HepG2 (cell line): ENCODE data around the gene APOM. TPM values are rescaled to one million over a fixed set of nuclear protein-coding genes. Genes with fewer than 3 reads are reported as not detected.
A peak's percentile ranks its signal among the peaks of the same experiment; 100 is the strongest.

Experiments used
- BHLHE40 ChIP-seq: IDR thresholded peaks from 2 replicates; pipeline ENCODE4 v1.6.1; 2011; ENCODE audit warnings: low read length, improper control_type of control experiment
- ELF3 ChIP-seq: IDR thresholded peaks from 2 replicates; pipeline ENCODE4 v1.6.1; 2016; ENCODE audit warnings: missing genetic modification reagents, missing compliant biosample characterization
- FIP1L1 ChIP-seq: fragments of 200-400 bp; formaldehyde crosslinking; IDR thresholded peaks from 2 replicates; pipeline ENCODE4 v1.6.1; 2018; ENCODE audit warnings: low read depth, mild to moderate bottlenecking, low read length, moderate library complexity, borderline replicate concordance; ENCODE audit not compliant: insufficient read depth
- GTF2F1 ChIP-seq: fragments of 150-350 bp; IDR thresholded peaks from 2 replicates; pipeline ENCODE4 v1.6.1; 2014; ENCODE audit warnings: low read length
- HES4 ChIP-seq: sonication (generic); formaldehyde crosslinking; IDR thresholded peaks from 2 replicates; pipeline ENCODE4 v1.9.0; 2021; ENCODE audit warnings: mild to moderate bottlenecking, missing genetic modification reagents, borderline replicate concordance
- MAZ ChIP-seq, 2 experiments: sonication (generic) in 1 of 2; formaldehyde crosslinking in 1 of 2; IDR thresholded peaks; 2 replicates each; pipeline versions ENCODE4 v1.5.0 to v1.6.1; 2012 to 2020; ENCODE audit warnings: low read depth in 2 of 2, mild to moderate bottlenecking in 2 of 2, borderline replicate concordance in 1 of 2, improper control_type of control experiment in 1 of 2, low read length in 1 of 2, missing genetic modification reagents in 1 of 2, moderate library complexity in 1 of 2
- MIER3 ChIP-seq: IDR thresholded peaks from 2 replicates; pipeline ENCODE4 v1.6.1; 2016; ENCODE audit warnings: missing compliant biosample characterization, borderline replicate concordance
- MTF1 ChIP-seq: sonication (generic); formaldehyde crosslinking; IDR thresholded peaks from 2 replicates; pipeline ENCODE4 v1.5.0; 2020; ENCODE audit warnings: missing genetic modification reagents
- NRL ChIP-seq: sonication (generic); formaldehyde crosslinking; IDR thresholded peaks from 2 replicates; pipeline ENCODE4 v1.5.0; 2020; ENCODE audit warnings: missing genetic modification reagents, mild to moderate bottlenecking, moderate library complexity, borderline replicate concordance
- PHB2 ChIP-seq: fragments of 450-650 bp; IDR thresholded peaks from 2 replicates; pipeline ENCODE4 v1.6.1; 2018; ENCODE audit not compliant: partially characterized antibody
- PLRG1 ChIP-seq: fragments of 450-650 bp; conservative IDR thresholded peaks from 2 replicates; pipeline ENCODE4 v1.6.1; 2016
- POLR2A ChIP-seq, 2 experiments: IDR thresholded peaks; 2 replicates each; pipeline ENCODE4 v1.6.1; 2011; ENCODE audit warnings: low read depth in 2 of 2, low read length in 2 of 2, mild to moderate bottlenecking in 1 of 2, moderate library complexity in 1 of 2; ENCODE audit not compliant: insufficient read depth in 1 of 2
- RARG ChIP-seq: sonication (generic); formaldehyde crosslinking; IDR thresholded peaks from 2 replicates; pipeline ENCODE4 v1.4.0; 2020; ENCODE audit warnings: low read depth, mild to moderate bottlenecking, missing genetic modification reagents
- SSRP1 ChIP-seq: IDR thresholded peaks from 2 replicates; pipeline ENCODE4 v1.6.1; 2016; ENCODE audit warnings: control low read depth
- TMF1 ChIP-seq: sonication (generic); formaldehyde crosslinking; IDR thresholded peaks from 2 replicates; pipeline ENCODE4 v1.8.1; 2022; ENCODE audit warnings: low read depth, missing genetic modification reagents
- ZFP90 ChIP-seq: sonication (generic); formaldehyde crosslinking; IDR thresholded peaks from 2 replicates; pipeline ENCODE4 v1.8.0; 2022; ENCODE audit warnings: missing genetic modification reagents, mild to moderate bottlenecking, inconsistent platforms, borderline replicate concordance
- ZNF24 ChIP-seq: fragments of 450-650 bp; IDR thresholded peaks from 2 replicates; pipeline ENCODE4 v1.6.1; 2017; ENCODE audit warnings: antibody characterized with exemption, mild to moderate bottlenecking
- ZNF530 ChIP-seq: sonication (generic); formaldehyde crosslinking; IDR thresholded peaks from 2 replicates; pipeline ENCODE4 v1.5.0; 2020; ENCODE audit warnings: low read depth, mild to moderate bottlenecking, missing genetic modification reagents
- polyA plus RNA-seq, 8 experiments: library from polyadenylated mRNA; depleted of rRNA in 3 of 8; stranded (reverse) in 7 of 8; unstranded in 1 of 8; fragments of >200 nt; fragmentation: Illumina TruSeq in 4 of 8; extraction: Trizol in 4 of 8; gene quantifications; 2 replicates each; pipeline versions ENCODE4 v1.2.1 to v1.2.3, GENCODE V29; 2011 to 2016; ENCODE audit warnings: low read depth in 4 of 8, missing spikeins in 1 of 8, mixed read lengths in 1 of 8; ENCODE audit not compliant: insufficient read depth in 1 of 8
- total RNA-seq, 5 experiments: library from RNA; depleted of rRNA; stranded (reverse); fragments of >200 nt; fragmentation: Illumina TruSeq; extraction: Trizol; gene quantifications; 2 replicates each; pipeline ENCODE4 v1.2.3, GENCODE V29; 2016; ENCODE audit warnings: low read depth in 1 of 5
- TF ChIP-seq, protein P1 (sequence below): IDR thresholded peaks from 2 replicates; pipeline ENCODE4 v1.6.1; 2016; ENCODE audit warnings: low read depth, control low read depth
- TF ChIP-seq, protein P2 (sequence below): sonication (generic); formaldehyde crosslinking; IDR thresholded peaks from 2 replicates; pipeline ENCODE4 v1.5.0; 2020; ENCODE audit warnings: missing genetic modification reagents, mild to moderate bottlenecking, borderline replicate concordance
- TF ChIP-seq, protein P3 (sequence below): sonication (generic); formaldehyde crosslinking; IDR thresholded peaks from 2 replicates; pipeline ENCODE4 v1.4.0; 2020; ENCODE audit warnings: mild to moderate bottlenecking, missing genetic modification reagents
- TF ChIP-seq, protein P4 (sequence below): sonication (generic); formaldehyde crosslinking; IDR thresholded peaks from 2 replicates; pipeline ENCODE4 v1.8.0; 2022; ENCODE audit warnings: mild to moderate bottlenecking, missing genetic modification reagents, moderate library complexity
- TF ChIP-seq, protein P5 (sequence below): sonication (generic); formaldehyde crosslinking; conservative IDR thresholded peaks from 2 replicates; pipeline ENCODE4 v1.4.0; 2020; ENCODE audit warnings: missing genetic modification reagents
- TF ChIP-seq, protein P6 (sequence below): IDR thresholded peaks from 2 replicates; pipeline ENCODE4 v1.6.1; 2016; ENCODE audit warnings: low read depth

Gene APOM
- total and polyA plus RNA-seq, 2 of the 13 experiments (the other 11 are each of a cell fraction or from before 2014, with no cell fraction given), result 98.2 to 1,140 TPM

DNA sequence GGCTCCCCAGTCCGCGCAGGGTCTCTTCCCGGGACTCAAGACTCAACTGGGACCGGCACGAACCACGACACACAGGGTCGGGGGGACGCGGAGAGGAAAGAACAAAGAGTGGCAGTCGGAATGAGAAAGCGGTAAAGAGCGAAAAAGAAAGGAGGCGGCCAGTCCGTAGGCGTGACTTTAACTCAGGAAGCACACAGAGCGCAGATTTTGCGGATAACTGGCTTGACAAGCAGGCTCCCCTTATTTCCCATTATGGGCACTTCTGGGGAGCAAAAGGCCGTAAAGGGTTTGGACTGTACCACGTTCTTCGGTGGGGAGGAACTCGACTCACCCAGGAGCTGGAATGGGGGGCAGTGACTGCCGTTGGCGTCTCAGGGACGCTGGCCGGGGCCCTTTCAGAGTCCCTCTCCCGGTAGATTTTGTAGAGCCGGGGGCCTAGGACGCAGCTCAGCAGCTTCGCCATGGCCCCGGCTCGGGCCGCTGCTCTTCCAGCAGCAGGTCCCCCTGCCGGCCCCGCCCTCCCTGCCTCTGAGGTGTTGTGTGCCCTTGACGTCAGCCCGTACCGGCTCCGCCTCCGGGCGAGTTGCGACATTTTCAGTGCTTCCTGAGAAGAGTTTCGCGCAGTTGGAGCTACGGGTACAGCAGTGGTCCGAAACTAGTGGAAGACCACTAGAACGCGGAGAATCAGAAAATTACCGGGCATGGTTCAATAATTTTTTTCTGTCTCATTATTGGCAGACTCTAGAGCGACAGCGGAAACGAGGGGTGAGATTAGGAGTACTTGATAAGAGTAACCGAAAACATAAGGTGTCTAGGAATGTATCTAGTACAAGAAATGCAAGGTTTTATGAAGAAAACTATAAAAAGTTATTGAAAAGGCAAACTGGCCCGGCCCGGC is 47.4 kb downstream of the APOM start, which contains the start of gene ABHD16A (continued):
- TF ChIP-seq, protein P1, sequence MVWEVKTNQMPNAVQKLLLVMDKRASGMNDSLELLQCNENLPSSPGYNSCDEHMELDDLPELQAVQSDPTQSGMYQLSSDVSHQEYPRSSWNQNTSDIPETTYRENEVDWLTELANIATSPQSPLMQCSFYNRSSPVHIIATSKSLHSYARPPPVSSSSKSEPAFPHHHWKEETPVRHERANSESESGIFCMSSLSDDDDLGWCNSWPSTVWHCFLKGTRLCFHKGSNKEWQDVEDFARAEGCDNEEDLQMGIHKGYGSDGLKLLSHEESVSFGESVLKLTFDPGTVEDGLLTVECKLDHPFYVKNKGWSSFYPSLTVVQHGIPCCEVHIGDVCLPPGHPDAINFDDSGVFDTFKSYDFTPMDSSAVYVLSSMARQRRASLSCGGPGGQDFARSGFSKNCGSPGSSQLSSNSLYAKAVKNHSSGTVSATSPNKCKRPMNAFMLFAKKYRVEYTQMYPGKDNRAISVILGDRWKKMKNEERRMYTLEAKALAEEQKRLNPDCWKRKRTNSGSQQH, result peak; percentile 67
- TF ChIP-seq GTF2F1 (no peak), MIER3 (CRISPR knock-in tag) (peak; percentile 92), NRL (CRISPR knock-in tag) (no peak), ELF3 (CRISPR knock-in tag) (peak; percentile 85), MTF1 (CRISPR knock-in tag) (no peak), ZFP90 (no peak; the same call in 1 of the 2 replicates), MAZ (IDR thresholded peaks at IDR 0.05; ENCODE audit: borderline replicate concordance, low read depth, low read length) (peak; percentile 78), MAZ (CRISPR knock-in tag; IDR thresholded peaks at IDR 0.05; ENCODE audit: low read depth) (peak; percentile 69; the same call in 1 of the 2 replicates), ZNF24 (0 out of 2 replicates have a peak, but pooled peaks have one; percentile 13), PLRG1 (no peak), POLR2A (IDR thresholded peaks at IDR 0.05; ENCODE audit: insufficient read depth in 1 of 2, low read depth in 2 of 2, low read length in 2 of 2) (peak; percentile 93 to 96), TMF1 (CRISPR knock-in tag) (peak; percentile 77), ZNF530 (CRISPR knock-in tag) (no peak), BHLHE40 (peak; percentile 78), RARG (CRISPR knock-in tag) (no peak), FIP1L1 (no peak), HES4 (CRISPR knock-in tag) (no peak), PHB2 (no peak), SSRP1 (CRISPR knock-in tag) (no peak)
- TF ChIP-seq, protein P2, sequence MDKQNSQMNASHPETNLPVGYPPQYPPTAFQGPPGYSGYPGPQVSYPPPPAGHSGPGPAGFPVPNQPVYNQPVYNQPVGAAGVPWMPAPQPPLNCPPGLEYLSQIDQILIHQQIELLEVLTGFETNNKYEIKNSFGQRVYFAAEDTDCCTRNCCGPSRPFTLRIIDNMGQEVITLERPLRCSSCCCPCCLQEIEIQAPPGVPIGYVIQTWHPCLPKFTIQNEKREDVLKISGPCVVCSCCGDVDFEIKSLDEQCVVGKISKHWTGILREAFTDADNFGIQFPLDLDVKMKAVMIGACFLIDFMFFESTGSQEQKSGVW, result no peak
- TF ChIP-seq, protein P3, sequence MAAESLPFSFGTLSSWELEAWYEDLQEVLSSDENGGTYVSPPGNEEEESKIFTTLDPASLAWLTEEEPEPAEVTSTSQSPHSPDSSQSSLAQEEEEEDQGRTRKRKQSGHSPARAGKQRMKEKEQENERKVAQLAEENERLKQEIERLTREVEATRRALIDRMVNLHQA, result peak; percentile 82; the same call in 1 of the 2 replicates
- TF ChIP-seq, protein P4, sequence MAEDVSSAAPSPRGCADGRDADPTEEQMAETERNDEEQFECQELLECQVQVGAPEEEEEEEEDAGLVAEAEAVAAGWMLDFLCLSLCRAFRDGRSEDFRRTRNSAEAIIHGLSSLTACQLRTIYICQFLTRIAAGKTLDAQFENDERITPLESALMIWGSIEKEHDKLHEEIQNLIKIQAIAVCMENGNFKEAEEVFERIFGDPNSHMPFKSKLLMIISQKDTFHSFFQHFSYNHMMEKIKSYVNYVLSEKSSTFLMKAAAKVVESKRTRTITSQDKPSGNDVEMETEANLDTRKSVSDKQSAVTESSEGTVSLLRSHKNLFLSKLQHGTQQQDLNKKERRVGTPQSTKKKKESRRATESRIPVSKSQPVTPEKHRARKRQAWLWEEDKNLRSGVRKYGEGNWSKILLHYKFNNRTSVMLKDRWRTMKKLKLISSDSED, result no peak
- TF ChIP-seq, protein P5, sequence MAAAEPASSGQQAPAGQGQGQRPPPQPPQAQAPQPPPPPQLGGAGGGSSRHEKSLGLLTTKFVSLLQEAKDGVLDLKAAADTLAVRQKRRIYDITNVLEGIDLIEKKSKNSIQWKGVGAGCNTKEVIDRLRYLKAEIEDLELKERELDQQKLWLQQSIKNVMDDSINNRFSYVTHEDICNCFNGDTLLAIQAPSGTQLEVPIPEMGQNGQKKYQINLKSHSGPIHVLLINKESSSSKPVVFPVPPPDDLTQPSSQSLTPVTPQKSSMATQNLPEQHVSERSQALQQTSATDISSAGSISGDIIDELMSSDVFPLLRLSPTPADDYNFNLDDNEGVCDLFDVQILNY (CRISPR knock-in tag), result no peak
- TF ChIP-seq, protein P6, sequence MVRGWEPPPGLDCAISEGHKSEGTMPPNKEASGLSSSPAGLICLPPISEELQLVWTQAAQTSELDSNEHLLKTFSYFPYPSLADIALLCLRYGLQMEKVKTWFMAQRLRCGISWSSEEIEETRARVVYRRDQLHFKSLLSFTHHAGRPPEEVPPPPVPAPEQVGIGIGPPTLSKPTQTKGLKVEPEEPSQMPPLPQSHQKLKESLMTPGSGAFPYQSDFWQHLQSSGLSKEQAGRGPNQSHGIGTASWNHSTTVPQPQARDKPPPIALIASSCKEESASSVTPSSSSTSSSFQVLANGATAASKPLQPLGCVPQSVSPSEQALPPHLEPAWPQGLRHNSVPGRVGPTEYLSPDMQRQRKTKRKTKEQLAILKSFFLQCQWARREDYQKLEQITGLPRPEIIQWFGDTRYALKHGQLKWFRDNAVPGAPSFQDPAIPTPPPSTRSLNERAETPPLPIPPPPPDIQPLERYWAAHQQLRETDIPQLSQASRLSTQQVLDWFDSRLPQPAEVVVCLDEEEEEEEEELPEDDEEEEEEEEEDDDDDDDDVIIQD (CRISPR knock-in tag), result 0 out of 2 replicates have a peak, but pooled peaks have one; percentile 72
